Measurements from ENCODE around the gene RGS7. TPM values are rescaled to one million over a fixed set of nuclear protein-coding genes. Genes with fewer than 3 reads are reported as not detected.

The RGS7 gene
- total and polyA plus RNA-seq, 2 of the 8 experiments (the other 6 are each of a cell fraction or from before 2014, with no cell fraction given), result 1.6 to 3.0 TPM

DNA sequence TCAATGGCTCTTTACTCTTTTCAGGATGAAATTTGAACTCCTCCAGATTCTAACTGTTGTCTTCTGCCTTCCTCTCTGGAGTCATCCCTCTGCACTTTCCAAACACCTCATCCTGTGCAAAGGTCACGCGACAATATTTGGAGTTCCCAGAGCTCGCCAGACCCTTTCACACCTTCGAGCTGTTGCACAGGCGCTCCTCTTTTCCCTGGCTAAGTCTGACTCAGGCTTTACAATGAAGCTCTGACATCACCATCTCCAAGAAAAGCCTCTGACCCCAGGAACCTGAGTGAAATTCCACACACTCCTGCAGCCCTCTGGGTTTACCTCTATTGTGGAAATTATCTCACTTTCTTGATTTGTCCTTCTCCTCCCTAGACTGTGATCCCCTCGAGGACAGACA is 270.3 kb downstream of the RGS7 start:
- Histone ChIP-seq H4K91ac (replicated peaks; ENCODE audit: insufficient read length, low read length) (no peak overlapping the region), H2BK12ac (ENCODE audit: low read depth, low read length) (no peak overlapping the region), H3K79me2 (ENCODE audit: control insufficient read depth in 1 of 2, insufficient read depth in 2 of 2, low read length in 2 of 2) (no peaks in the 10 kb centered on the region), H3K4ac (replicated peaks; ENCODE audit: insufficient read length, low read depth, low read length) (no peak overlapping the region), H2BK5ac (ENCODE audit: low read depth, low read length) (no peak overlapping the region), H3K4me3 (ENCODE audit: extremely low read depth in 1 of 4, insufficient read depth in 2 of 4, low read depth in 3 of 4, low read length in 4 of 4) (no peak overlapping the region), H4K5ac (ENCODE audit: insufficient read length, low read depth, low read length) (no peak overlapping the region), H3K79me1 (ENCODE audit: low read depth, low read length) (no peaks in the 10 kb centered on the region), H4K20me1 (replicated peaks in 1 of 2; ENCODE audit: control insufficient read depth in 1 of 2, insufficient read depth in 2 of 2, low read length in 2 of 2) (no peaks in the 10 kb centered on the region), H3K23me2 (ENCODE audit: low read depth, low read length) (no peaks in the 10 kb centered on the region), H3K4me2 (ENCODE audit: insufficient read depth in 1 of 2, low read depth in 2 of 2, low read length in 2 of 2) (no peak overlapping the region), H2AFZ (ENCODE audit: low read length) (no peak overlapping the region), H2BK20ac (ENCODE audit: low read length) (no peak overlapping the region), H2BK120ac (replicated peaks; ENCODE audit: low read depth, low read length) (no peak overlapping the region), H3K9me3 (ENCODE audit: insufficient read depth in 2 of 2, low read depth in 1 of 2, low read length in 1 of 2) (no peaks in the 10 kb centered on the region), H3K14ac (ENCODE audit: insufficient read length) (no peak overlapping the region), H4K8ac (ENCODE audit: extremely low read depth, insufficient read depth, low read length) (no peak overlapping the region; the same call in 1 of the 2 replicates), H3K27ac (ENCODE audit: low read depth, low read length) (no peak overlapping the region), H3K36me3 (ENCODE audit: control insufficient read depth in 2 of 4, insufficient read depth in 4 of 4, low read length in 3 of 4) (no peaks in the 10 kb centered on the region), H3K23ac (ENCODE audit: insufficient read length) (no peak overlapping the region), H2AK5ac (ENCODE audit: low read depth, low read length) (no peak overlapping the region), H3K56ac (replicated peaks; ENCODE audit: insufficient read length, low read depth, low read length) (no peak overlapping the region), H3K27me3 (replicated peaks in 1 of 4; ENCODE audit: control insufficient read depth in 3 of 4, extremely low read depth in 1 of 4, insufficient read depth in 3 of 4, low read length in 3 of 4) (no peaks in the 10 kb centered on the region), H3K4me1 (replicated peaks in 1 of 4; ENCODE audit: control insufficient read depth in 3 of 4, insufficient read depth in 4 of 4, low read length in 3 of 4) (no peaks in the 10 kb centered on the region), H2BK15ac (ENCODE audit: low read length) (no peak overlapping the region), H3K9ac (replicated peaks in 1 of 4; ENCODE audit: extremely low read depth in 1 of 4, low read depth in 3 of 4, low read length in 3 of 4) (no peak overlapping the region), H3K18ac (ENCODE audit: extremely low read depth, low read length) (no peak overlapping the region)
- no peak for FAIRE-seq
- WGBS, 2 experiments (ENCODE audit: extremely low coverage in 1 of 2, insufficient coverage in 1 of 2, insufficient read length in 1 of 2, insufficient replicate concordance in 2 of 2, low coverage in 1 of 2, low lambda C conversion rate in 2 of 2, missing lambda C conversion rate in 1 of 2), result 94% methylated on average over 6 of the region's 6 CpGs; no CpG with 5 or more reads in 1 of the 2 experiments
- DNase-seq (ENCODE audit: low read depth in 1 of 2, low spot score in 2 of 2), result no peak
- POLR2A ChIA-PET (ENCODE audit: partially characterized antibody), result no interaction called here
- CTCF ChIA-PET (ENCODE audit: partially characterized antibody), result no interaction called here
- no peak for TF ChIP-seq SIN3A (conservative IDR thresholded peaks at IDR 0.05 in 1 of 2, IDR thresholded peaks at IDR 0.05 in 1 of 2; ENCODE audit: low read depth in 1 of 2, low read length in 2 of 2)
- TF ChIP-seq HDAC6 (IDR thresholded peaks at IDR 0.05; ENCODE audit: low read depth, low read length), result no peak
- TF ChIP-seq SP4 (IDR thresholded peaks at IDR 0.05; ENCODE audit: low read length), result no peak
- no peak for TF ChIP-seq SP1 (IDR thresholded peaks at IDR 0.05; ENCODE audit: low read depth, low read length)
- no peak for TF ChIP-seq SP2 (IDR thresholded peaks at IDR 0.05; ENCODE audit: low read length)
- TF ChIP-seq NANOG (IDR thresholded peaks at IDR 0.05; ENCODE audit: insufficient read depth, low read depth, low read length, poor library complexity, severe bottlenecking), result no peak
- no peak for TF ChIP-seq CBX8 (IDR thresholded peaks at IDR 0.05; ENCODE audit: borderline replicate concordance, low read depth, low read length)
